Measurements from ENCODE around the gene RMI1.
"Not testable (repeated sequence)": the region's sequence is repeated elsewhere in the genome, so short reads cannot be mapped to it uniquely, and the experiment has no call there.

The RMI1 gene

GRCh38 chr9:84007662-84008061 lies 27.1 kb downstream of the RMI1 start:
- DNase-seq (ENCODE audit: low read depth), result no peak

GRCh38 chr9:84024041-84024575 lies 43.5 kb downstream of the RMI1 start:
- DNase-seq (ENCODE audit: low read depth), result no peak

- DNase-seq (ENCODE audit: low read depth), result no peak
These were observed 46.6 kb downstream of the RMI1 start for GRCh38 chr9:84027201-84027600.

GRCh38 chr9:84031534-84031933 lies 50.9 kb downstream of the RMI1 start:
- no peak for DNase-seq (ENCODE audit: low read depth)

- DNase-seq (ENCODE audit: low read depth), result not testable (repeated sequence)
These were observed 61.3 kb downstream of the RMI1 start for GRCh38 chr9:84041857-84042256.

GRCh38 chr9:84045481-84046097 lies 65.0 kb downstream of the RMI1 start:
- no peak for DNase-seq (ENCODE audit: low read depth)

Data from activated T-cell treated with anti-CD3 and anti-CD28 coated beads for 24 hours (primary cell).